Measurements from ENCODE around the gene PRSS57. TPM values are rescaled to one million over a fixed set of nuclear protein-coding genes. Genes with fewer than 3 reads are reported as not detected.
A peak's percentile ranks its signal among the peaks of the same experiment; 100 is the strongest.
"Not testable (repeated sequence)": the region's sequence is repeated elsewhere in the genome, so short reads cannot be mapped to it uniquely, and the experiment has no call there.

Gene PRSS57
- total RNA-seq, 2 experiments from 2014 or later, result 0.59 TPM; not detected in 1

DNA sequence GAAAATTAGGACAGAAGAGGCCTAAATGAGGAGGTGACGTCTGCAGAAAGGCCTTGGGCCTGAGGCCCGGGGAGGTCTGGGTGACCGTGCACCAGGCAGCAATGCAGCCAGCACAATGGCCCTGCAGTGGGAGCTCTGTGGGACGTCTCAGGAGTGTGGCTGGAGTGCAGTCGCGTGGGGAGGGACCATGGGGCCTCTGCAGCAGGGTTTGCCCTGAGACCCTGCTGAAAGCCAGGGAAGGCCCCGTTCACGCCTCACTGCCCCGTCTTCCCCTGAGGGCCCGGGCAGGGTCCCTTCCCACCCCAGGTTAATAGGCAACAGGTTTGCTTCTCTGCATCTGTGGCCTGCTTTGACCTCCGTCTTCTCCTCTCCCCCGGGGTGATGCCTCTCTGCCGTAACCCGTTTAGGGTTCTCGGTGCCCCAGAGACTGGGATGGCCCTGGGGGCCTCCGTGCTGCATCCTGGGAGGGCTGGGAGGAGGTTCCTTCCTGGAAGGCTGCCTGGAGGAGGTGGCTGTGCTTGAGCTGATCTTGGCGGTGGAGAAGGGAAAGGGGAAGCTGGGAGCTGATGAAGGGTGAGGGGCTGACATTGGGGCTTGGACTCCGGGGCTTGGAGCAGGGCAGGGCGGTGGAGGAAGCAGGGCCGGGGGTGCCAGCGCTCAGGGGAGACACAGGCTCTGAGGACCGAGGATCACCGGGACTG lies 23.1 kb upstream of the PRSS57 start:
- H3K4me3 Mint-ChIP-seq, result no peak overlapping the region
- CTCF ChIA-PET, result no interaction called here
- ATAC-seq (no peak), DNase-seq (no peak)
- H3K27ac Mint-ChIP-seq, result no peak overlapping the region
- no peaks in the 10 kb centered on the region for H3K4me1 Mint-ChIP-seq
- no peaks in the 10 kb centered on the region for H3K36me3 Mint-ChIP-seq
- peaks cover 7% of the 10 kb centered on the region for H3K27me3 Mint-ChIP-seq
- peaks cover 2% of the 10 kb centered on the region for H3K9me3 Mint-ChIP-seq (ENCODE audit: low read depth)

DNA sequence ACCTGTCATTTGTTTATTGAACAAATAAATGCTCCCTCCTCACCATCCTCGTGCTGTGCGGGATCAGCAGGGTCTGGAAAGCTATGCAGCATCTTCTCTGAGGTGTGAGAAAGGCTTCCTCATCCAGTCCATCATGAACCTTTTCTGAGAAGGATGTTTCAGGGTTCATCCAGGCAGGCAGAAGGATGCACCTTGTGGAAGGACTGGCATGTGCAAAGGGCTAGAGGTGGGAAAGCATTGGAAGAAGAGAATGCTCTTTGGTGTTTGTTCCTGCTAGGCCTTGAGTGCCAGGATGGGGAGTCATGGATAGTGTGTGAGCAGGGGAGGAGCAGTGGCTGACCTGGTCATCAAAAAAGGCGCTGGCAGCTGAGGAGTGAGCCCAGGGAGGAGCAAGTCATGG lies 20.1 kb upstream of the PRSS57 start:
- Mint-ChIP-seq H3K4me3 (no peak overlapping the region), H3K27ac (no peak overlapping the region), H3K36me3 (no peaks in the 10 kb centered on the region), H3K27me3 (peaks cover 12% of the 10 kb centered on the region), H3K9me3 (ENCODE audit: low read depth) (peaks cover 2% of the 10 kb centered on the region), H3K4me1 (no peaks in the 10 kb centered on the region)
- ATAC-seq, result no peak
- CTCF ChIA-PET, result no interaction called here
- DNase-seq, result no peak

DNA sequence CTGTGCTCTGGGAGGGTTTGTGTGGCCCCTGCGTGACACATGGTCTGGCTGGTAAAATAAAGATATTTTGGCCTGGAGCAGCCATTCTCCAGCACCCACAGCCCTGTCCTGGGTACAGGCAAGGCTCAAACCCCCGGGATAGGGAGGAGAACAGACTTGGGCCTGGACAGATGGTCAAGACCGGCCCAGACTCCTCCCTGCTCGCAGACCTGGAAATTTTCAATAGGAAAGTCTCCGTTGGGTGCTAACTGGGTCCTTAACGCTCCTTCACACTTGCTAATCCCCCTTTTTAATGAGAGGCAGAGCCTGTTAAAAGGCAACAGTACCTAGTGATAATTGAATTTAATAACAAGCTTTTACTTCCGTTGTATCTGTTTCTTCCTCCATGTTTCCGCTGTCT lies 16.0 kb upstream of the PRSS57 start:
- Mint-ChIP-seq H3K27me3 (peaks cover 24% of the 10 kb centered on the region), H3K4me1 (no peaks in the 10 kb centered on the region), H3K36me3 (no peaks in the 10 kb centered on the region), H3K9me3 (ENCODE audit: low read depth) (peaks cover 2% of the 10 kb centered on the region), H3K4me3 (no peak overlapping the region), H3K27ac (no peak overlapping the region)
- CTCF ChIA-PET, result no interaction called here
- no peak for ATAC-seq
- no peak for DNase-seq

DNA sequence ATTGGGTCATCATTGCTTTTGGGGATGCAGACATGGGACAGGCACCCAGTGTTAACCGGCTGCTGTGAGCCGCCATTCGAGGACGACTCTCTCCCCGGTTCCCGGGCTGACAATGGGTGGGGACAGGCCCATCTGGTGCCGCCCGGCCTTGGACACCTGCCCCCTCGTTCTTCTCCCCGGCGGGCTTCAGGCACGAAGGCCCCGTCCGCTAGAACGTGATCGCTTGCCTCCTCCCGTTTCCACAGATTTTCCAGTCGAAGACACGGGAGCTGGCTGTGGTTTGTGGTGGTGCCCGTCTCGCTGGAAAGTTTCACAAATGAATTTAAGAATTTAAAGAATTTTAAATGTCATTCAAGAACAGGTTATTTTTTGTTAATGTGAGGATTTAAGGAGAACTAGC lies 15.5 kb upstream of the PRSS57 start:
- no peaks in the 10 kb centered on the region for H3K4me1 Mint-ChIP-seq
- DNase-seq (no peak), ATAC-seq (no peak)
- H3K27ac Mint-ChIP-seq, result no peak overlapping the region
- H3K36me3 Mint-ChIP-seq, result no peaks in the 10 kb centered on the region
- H3K27me3 Mint-ChIP-seq, result peaks cover 24% of the 10 kb centered on the region
- H3K9me3 Mint-ChIP-seq (ENCODE audit: low read depth), result peaks cover 2% of the 10 kb centered on the region
- CTCF ChIA-PET, result no interaction called here
- H3K4me3 Mint-ChIP-seq, result no peak overlapping the region

DNA sequence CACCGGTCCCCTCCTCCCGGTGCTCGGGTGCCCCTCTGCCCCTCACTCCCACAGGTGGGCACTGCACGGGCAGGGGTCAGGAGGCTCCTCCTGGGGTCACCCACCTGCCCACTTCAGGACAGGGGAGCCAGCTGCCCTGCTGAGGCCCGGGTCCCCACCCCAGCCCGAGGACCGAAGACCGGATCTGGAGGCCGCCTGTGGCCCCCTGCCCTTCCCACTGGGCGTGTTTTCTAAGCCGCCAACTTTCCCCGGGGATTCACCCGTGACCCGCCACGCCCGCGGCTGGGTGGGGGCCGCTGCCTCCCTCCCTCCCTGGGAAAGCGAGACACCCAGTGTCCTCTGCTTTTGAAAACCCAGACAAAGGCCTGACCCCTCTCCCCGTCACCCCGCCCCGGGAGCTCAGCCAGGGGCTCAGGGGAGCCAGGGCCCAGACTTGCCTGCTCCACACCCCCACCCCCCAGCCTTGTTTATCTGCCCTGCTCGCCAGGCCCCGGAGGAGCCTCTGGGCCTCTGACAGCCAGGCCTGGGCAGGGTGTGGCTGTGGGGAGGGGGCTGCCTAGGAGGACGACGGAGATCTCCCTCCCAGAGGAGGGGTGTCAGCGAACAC lies 14.8 kb upstream of the PRSS57 start:
- Mint-ChIP-seq H3K9me3 (ENCODE audit: low read depth) (no peaks in the 10 kb centered on the region), H3K4me3 (no peak overlapping the region), H3K36me3 (no peaks in the 10 kb centered on the region), H3K27me3 (peaks cover 24% of the 10 kb centered on the region), H3K27ac (no peak overlapping the region), H3K4me1 (no peaks in the 10 kb centered on the region)
- DNase-seq, result no peak
- CTCF ChIA-PET, result no interaction called here
- ATAC-seq, result no peak

DNA sequence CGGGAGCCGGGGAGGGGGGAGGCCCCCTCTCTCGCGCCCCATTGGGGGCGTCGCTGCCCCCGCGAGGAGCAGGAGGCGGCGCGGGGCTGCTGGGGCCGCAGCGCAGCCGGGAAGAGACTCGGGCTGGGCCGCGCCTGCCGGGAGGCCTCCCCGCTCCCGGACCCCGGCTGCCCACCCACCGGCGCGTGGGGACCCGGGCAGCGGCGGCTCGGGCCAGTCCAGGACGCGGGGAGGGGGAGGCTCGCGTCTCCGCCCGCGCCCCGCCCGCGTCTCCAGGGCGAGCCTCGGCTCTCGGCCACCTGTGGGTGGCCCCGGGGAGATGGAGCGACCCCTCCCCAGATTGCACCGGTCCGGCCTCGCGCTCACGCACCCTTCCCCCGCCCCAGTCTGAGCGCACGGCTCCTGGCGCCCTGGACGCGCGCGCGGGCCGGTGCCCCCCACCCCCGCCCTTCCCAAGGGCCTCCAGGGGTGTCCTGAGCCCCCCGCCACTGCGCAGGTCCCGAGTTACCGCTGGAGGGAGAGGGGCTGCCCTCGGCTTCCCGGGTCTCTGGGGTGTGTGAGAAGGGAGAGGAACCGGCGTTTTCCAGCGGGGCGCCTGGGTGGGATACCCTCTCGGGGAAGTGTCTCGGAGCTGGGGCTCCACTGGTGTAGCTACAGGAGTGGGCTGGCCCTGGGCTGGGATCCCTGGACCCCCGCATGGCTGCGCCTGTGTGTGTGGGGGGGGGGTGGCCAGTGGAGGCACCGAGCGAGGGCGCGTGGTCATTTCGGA lies 14.1 kb upstream of the PRSS57 start:
- peaks cover 24% of the 10 kb centered on the region for H3K27me3 Mint-ChIP-seq
- no peaks in the 10 kb centered on the region for H3K36me3 Mint-ChIP-seq
- DNase-seq (no peak), ATAC-seq (no peak)
- H3K4me1 Mint-ChIP-seq, result peaks cover 2% of the 10 kb centered on the region
- H3K4me3 Mint-ChIP-seq, result no peak overlapping the region
- H3K27ac Mint-ChIP-seq, result no peak overlapping the region
- CTCF ChIA-PET, result no interaction called here
- no peaks in the 10 kb centered on the region for H3K9me3 Mint-ChIP-seq (ENCODE audit: low read depth)

DNA sequence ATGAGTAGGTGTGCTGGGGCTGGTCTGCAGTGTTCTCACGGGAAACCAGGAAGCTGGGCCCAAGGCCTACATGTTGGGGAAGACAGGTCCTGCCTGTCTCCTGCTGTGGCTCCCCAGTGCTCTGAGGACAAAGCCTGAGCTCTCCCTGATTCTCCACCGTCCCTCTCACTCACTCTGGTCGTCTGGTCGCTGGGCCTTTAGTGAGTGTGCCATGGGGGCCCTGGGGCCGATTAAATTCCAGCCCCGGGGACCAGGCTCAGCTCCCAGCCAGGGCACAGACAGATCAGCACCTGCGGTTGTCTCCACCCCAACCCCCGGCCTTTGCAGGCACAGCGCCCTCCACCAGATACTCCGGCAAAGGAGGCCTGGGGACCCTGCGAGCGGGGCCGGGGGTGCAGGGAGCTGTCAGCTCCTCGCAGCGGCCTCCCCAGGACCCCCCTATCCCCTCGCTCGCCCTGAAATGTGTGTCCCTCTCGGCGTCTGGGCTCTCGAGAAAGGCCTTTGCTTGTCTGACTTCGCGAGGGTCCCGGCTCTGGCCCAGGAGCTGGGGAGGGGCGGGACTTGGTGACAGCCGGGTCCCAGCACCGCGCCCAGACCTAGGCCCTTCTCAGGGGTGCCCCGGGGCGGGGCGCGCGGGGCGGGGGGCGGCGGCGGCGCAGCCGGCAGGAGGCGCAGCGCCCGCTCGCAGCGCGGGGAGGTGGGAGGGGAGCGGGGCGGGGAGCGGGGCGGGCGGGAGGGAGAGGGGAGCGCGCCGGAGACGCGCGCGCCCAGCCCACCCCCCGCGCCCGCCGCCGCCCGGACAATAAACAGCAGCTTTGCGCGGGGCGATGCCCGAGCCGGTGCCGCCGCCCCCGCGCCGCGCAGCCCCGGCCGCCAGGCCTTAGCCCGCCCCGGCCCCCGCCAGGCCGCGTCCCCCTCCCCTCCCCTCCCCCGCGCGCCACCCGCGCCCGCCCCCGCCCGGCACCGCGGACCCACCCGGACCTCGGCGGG lies 13.2 kb upstream of the PRSS57 start, which contains the start of gene PALM:
Gene PALM, plus strand, starts transcription at position 782 of the 990 bp plus-strand sequence. CDS start 212 bp downstream, outside the sequence.
- CTCF ChIA-PET, result no interaction called here
- ATAC-seq (no peak), DNase-seq (no peak)
- H3K9me3 Mint-ChIP-seq (ENCODE audit: low read depth), result no peaks in the 10 kb centered on the region
- no peak within 1 kb of the TSS for H3K27ac Mint-ChIP-seq
- H3K36me3 Mint-ChIP-seq, result no peaks in the 10 kb centered on the region
- peaks cover 4% of the 10 kb centered on the region for H3K4me1 Mint-ChIP-seq
- no peak within 1 kb of the TSS for H3K4me3 Mint-ChIP-seq
- H3K27me3 Mint-ChIP-seq, result peaks cover 24% of the 10 kb centered on the region

DNA sequence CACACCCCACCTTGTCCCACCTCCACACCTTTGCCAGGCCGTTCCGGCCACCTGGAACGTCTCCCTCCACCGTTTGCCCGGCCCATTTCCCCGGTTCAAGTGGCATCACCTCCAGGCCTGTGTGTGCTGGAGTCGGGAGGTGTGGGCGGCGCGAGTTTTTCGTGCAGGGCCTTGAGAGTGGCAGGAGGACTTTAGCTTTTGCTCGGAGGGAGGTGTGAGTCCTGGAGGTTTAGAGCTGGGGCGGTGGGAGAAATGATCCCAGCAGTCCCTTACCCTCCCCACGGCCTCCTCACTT lies 9.1 kb upstream of the PRSS57 start:
- DNase-seq (no peak), ATAC-seq (no peak)
- Mint-ChIP-seq H3K4me1 (peaks cover 6% of the 10 kb centered on the region), H3K36me3 (no peaks in the 10 kb centered on the region), H3K27me3 (peaks cover 16% of the 10 kb centered on the region), H3K27ac (no peak overlapping the region), H3K4me3 (no peak overlapping the region), H3K9me3 (ENCODE audit: low read depth) (no peaks in the 10 kb centered on the region)
- CTCF ChIA-PET, result no interaction called here

DNA sequence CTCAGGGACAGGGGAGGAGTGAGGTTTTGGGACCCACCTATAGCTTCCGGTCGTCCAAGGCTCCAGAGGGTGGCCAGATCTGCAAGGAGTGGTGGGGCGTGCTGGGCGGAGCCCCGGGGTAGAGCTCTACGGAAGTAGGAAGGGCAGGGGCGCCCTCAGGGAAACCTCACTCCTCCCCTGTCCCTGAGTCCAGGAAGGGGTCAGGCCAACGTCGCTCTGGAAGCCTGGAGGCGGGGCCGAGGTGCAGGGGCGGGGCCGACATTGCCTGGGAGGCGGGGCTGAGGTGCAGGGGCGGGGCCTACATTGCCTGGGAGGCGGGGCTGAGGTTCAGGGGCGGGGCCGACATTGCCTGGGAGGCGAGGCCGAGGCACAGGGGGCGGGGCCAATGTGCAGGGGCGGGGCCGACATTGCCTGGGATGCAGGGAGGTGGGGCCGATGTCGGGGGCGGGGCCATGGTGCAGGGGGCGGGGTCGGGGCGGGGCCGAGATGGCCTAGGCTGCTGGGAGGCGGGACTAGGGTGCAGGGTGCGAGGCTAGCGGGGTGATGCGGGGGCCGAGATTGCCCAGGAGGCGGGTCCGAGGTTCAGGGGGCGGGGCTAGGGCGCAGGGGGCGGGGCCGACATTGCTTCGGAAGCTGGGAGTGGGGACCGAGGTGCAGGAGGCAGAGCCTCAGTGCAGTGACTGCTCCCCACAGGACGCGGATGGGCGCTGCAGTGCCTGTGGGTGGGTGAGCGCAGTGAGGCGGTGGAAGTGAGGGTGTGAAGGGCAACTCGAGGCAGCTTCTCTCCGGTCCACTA lies 8.6 kb upstream of the PRSS57 start:
- ATAC-seq, result peak; percentile 83
- peak overlapping the region; percentile 5 for H3K4me3 Mint-ChIP-seq
- no peaks in the 10 kb centered on the region for H3K9me3 Mint-ChIP-seq (ENCODE audit: low read depth)
- peak; percentile 81 for DNase-seq
- H3K27me3 Mint-ChIP-seq, result peaks cover 16% of the 10 kb centered on the region
- H3K36me3 Mint-ChIP-seq, result no peaks in the 10 kb centered on the region
- CTCF ChIA-PET, result interaction anchor here (0.6 to 1.3 kb wide), 6 partner anchors 23 to 202 kb away, joined by 3 to 4 read pairs (median 3); no protein-coding TSS in a partner anchor
- H3K4me1 Mint-ChIP-seq, result peaks cover 6% of the 10 kb centered on the region
- H3K27ac Mint-ChIP-seq, result no peak overlapping the region

DNA sequence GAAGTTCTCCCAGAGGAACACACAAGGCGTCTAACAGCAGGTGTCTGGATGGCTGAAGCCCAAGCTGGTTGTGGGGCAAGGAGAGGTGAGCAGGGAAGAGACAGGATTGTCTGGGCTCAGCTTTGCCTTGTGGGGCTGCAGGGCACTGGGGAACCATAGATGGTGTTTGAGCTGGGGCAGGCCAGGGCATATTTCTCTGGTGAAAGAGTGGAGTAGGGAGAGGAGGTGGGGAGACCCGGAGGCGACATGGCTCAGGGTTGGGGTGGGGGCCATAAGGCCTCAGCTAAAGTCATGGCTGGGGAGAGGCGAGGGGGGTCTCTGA lies 8.0 kb upstream of the PRSS57 start:
- no peaks in the 10 kb centered on the region for H3K36me3 Mint-ChIP-seq
- no peak for DNase-seq
- no peaks in the 10 kb centered on the region for H3K9me3 Mint-ChIP-seq (ENCODE audit: low read depth)
- no peak for ATAC-seq
- H3K4me1 Mint-ChIP-seq, result peaks cover 6% of the 10 kb centered on the region
- H3K27ac Mint-ChIP-seq, result no peak overlapping the region
- peaks cover 15% of the 10 kb centered on the region for H3K27me3 Mint-ChIP-seq
- H3K4me3 Mint-ChIP-seq, result peak overlapping the region; percentile 5
- CTCF ChIA-PET, result interaction anchor here (0.6 to 1.3 kb wide), 5 partner anchors 23 to 119 kb away, joined by 3 to 4 read pairs (median 3); no protein-coding TSS in a partner anchor

DNA sequence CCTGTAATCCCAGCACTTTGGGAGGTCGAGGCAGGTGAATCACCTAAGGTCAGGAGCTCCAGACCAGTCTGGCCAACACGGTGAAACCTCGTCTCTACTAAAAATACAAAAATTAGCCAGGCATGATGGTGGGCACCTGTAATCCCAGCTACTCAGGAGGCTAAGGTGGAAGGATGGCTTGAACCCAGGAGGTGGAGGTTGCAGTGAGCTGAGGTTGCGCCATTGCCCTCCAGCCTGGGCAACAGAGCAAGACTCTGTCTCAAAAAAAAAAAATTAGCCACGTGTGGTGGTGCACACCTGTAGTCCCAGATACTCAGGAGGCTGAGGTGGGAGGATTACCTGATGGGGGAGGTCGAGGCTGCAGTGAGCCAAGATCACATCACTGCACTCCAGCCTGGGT lies 7.6 kb upstream of the PRSS57 start:
- Mint-ChIP-seq H3K27me3 (peaks cover 11% of the 10 kb centered on the region), H3K4me3 (peak overlapping the region; percentile 5)
- CTCF ChIA-PET, result interaction anchor here (0.6 to 1.3 kb wide), 3 partner anchors 22 to 118 kb away, joined by 3 to 4 read pairs (median 3); no protein-coding TSS in a partner anchor
- not testable (repeated sequence) for H3K27ac Mint-ChIP-seq; DNase-seq; H3K9me3 Mint-ChIP-seq (ENCODE audit: low read depth); H3K4me1 Mint-ChIP-seq; ATAC-seq; H3K36me3 Mint-ChIP-seq

DNA sequence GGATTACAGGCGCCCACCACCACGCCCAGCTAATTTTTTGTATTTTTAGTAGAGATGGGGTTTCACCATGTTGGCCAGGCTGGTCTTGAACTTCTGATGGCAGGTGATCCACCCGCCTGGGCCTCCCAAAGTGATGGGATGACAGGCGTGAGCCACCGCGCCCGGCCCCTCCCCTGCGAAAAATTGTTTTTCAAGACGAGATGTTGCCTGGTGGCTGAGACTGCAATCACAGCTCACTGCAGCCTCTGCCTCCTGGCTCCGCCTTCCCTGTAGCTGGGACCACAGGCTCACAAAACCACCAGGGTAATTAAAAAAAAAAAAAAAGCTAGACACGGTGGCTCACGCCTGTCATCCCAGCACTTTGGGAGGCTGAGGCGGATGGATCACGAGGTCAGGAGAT lies 4.6 kb upstream of the PRSS57 start:
- DNase-seq; H3K4me3 Mint-ChIP-seq; H3K27me3 Mint-ChIP-seq; ATAC-seq; H3K27ac Mint-ChIP-seq; H3K9me3 Mint-ChIP-seq (ENCODE audit: low read depth); H3K36me3 Mint-ChIP-seq: not testable (repeated sequence)
- CTCF ChIA-PET, result interaction anchor here (1.1 to 1.5 kb wide), 2 partner anchors 34 to 115 kb away, joined by 3 read pairs; no protein-coding TSS in a partner anchor
- peaks cover 13% of the 10 kb centered on the region for H3K4me1 Mint-ChIP-seq

All from activated CD8-positive, alpha-beta memory T cell treated with anti-CD3 and anti-CD28 coated beads, Interleukin-2, amount 10 ng/mL, durations not matched to agents 7 days and 5 days (primary cell).